ENCODE results near the gene SH3RF3.

The SH3RF3 gene

DNA sequence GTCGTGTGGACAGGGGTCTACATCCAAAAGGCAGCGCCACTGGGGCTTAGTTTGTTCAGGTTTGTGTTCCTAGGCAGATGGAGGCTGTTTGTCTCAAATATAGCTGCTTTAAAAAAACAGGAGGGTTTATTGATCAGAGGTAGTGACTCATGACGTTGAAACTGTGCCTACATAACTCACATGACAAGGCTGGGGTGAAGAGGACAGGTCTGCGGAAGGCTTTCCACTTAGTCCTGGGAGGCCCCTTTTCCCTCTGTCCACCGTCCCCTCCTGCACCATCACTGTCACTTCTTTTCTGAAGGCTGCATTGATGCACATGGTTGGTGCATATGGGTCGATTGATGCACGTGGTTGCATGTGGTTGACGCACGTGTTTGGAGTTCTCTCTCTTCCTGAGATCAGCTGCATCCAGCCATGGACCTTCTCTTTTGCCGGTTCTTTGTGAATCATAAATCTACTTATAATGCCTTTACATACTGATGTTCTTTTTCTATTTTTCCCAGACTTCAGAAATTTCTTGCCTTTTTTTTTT, 10.9 kb downstream of the SH3RF3 start:
- TF ChIP-seq, protein P1, sequence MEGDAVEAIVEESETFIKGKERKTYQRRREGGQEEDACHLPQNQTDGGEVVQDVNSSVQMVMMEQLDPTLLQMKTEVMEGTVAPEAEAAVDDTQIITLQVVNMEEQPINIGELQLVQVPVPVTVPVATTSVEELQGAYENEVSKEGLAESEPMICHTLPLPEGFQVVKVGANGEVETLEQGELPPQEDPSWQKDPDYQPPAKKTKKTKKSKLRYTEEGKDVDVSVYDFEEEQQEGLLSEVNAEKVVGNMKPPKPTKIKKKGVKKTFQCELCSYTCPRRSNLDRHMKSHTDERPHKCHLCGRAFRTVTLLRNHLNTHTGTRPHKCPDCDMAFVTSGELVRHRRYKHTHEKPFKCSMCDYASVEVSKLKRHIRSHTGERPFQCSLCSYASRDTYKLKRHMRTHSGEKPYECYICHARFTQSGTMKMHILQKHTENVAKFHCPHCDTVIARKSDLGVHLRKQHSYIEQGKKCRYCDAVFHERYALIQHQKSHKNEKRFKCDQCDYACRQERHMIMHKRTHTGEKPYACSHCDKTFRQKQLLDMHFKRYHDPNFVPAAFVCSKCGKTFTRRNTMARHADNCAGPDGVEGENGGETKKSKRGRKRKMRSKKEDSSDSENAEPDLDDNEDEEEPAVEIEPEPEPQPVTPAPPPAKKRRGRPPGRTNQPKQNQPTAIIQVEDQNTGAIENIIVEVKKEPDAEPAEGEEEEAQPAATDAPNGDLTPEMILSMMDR (conservative IDR thresholded peaks at IDR 0.05) = no peak
- H3K27ac ChIP-seq = no peak overlapping the region

DNA sequence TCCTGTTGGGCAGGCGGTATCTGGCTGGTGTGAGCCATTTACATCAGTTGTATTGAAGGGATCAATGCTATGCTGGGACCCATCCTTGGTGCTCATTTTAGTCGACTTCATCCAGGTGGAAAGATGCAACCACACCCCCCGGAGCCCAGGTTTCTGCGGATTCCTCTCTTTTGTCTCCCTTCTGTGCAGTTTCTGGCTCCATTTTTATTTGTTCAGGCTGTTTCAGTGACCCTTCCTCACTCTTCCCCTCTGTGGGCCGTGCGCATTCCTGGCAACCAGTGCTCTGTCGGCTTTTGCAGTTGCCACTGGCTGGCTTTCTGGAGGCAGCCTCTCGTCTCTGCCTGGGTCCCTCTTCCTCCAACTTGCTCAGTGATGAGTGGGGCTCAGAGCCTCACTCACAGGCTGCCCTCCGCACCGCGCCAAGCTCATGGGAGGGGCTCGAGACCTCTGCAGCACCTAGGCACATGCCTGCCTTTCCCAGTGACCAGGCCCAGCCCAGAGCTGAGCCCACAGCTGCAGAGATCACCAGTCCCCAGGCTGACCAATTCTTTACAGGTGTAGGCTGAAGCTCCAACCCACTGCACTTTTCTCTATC, 12.1 kb downstream of the SH3RF3 start:
- H3K27ac ChIP-seq = no peak overlapping the region

DNA sequence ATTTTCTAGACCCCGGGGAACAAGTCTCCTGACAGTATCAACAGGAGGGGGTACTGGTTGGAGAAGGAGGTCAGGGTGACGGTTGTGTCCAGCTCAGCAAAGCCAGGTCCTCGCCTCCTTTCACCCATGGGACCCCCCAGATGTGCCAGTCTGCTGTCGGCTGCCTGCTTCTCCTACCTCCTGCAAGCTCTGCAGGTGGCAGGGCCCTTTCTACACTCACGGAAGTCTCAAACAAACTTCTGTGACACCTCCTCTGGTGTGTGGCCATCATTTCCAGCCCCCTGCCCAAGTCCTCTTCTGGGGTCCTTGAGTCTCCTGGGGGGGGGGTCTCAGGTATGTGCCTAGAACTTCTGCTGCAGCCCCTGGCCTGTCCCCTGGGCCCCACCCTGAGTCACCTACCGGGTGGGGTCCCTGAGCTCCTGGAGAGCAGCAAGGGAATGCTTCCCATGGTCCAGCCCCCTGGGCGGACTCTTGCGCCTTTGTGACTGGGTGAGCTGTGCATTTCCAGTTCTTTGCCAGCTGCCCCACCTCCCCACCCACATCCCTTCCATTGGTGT, 12.8 kb downstream of the SH3RF3 start:
- no peak overlapping the region for H3K27ac ChIP-seq
- TF ChIP-seq, protein P1 (conservative IDR thresholded peaks at IDR 0.05) = no peak

More for the DNA sequence above, 12.1 kb downstream of the SH3RF3 start:
- TF ChIP-seq, protein P1 (conservative IDR thresholded peaks at IDR 0.05) = no peak

DNA sequence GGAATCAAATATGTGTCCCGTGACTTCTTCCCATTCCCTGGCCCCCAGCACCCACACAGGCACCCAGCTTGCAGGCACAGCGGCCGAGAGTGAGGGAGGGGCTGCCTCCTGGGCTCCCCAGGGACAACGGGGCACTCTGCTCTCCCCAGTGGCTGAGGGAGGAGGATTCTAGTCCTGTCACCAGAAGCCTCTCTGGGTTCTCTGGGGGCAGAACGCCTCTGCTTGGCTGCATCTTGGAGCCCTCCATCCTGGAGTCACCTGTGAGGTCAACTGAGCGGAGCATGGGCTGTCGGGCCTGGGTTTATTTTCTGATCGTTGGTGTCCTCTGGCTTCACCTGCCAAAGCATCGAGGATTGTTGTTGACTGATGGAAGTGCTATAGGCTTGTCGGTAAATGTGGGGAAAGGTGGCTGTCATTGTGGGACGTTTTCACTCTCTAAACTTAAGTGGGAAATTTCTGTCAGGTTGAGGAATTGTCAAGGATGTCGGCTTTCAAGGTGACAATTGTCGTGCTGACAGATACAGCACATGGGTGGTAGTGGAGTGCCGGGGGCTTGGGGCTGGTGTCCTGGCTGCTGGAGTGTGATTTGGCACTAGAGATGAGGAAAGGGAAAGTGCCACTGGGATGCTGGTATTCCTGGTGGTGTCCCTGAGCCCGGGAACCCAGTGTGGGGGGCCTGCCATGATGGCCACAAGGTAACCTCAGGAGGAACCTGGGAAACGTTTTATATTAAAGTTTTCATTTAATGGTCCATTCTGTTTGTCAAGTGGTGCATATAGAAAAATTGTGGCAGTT, 13.6 kb downstream of the SH3RF3 start:
- TF ChIP-seq, protein P1 (conservative IDR thresholded peaks at IDR 0.05) = no peak
- no peak overlapping the region for H3K27ac ChIP-seq

DNA sequence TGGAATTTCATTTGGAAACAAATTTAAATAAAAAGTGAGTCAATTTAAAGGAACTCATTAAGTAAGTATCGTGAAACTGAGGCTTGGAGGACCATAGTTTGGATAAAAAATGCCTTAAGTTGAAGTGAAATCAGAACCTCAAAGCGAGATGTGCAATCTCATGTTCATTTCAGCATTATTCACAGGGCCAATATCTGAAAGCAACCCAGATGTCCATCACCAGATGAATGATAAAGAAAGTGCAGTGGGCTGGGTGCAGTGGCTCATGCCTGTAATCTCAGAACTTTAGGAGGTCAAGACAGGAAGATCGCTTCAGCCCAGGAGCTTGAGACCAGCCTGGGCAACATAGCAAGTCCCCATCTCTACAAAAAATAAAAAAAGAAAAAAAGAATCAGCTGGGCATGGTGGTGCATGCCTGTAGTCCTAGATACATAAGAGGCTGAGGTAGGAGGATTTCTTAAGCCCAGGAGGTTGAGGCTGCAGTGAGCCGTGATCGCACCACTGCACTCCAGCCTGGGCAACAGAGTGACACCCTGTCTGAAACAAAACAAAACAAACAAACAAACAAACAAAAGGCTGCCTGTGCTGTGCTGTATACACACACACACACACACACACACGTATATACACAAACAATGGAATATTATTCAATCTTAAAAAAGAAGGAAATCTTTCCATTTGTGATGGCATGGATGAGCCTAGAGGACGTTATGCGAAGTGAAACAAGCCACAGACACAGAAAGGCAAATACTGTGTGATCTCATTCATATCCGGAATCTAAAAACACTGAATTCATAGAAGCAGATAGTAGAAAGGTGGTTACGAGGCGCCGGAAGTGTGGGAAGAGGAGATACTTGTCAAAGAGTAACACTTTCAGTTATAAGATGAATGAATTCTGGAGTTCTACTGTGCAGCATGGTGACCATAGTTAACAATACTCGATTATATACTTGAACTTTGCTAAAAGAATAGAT, 14.5 kb downstream of the SH3RF3 start:
- TF ChIP-seq, protein P1 (conservative IDR thresholded peaks at IDR 0.05) = no peak
- no peak overlapping the region for H3K27ac ChIP-seq

DNA sequence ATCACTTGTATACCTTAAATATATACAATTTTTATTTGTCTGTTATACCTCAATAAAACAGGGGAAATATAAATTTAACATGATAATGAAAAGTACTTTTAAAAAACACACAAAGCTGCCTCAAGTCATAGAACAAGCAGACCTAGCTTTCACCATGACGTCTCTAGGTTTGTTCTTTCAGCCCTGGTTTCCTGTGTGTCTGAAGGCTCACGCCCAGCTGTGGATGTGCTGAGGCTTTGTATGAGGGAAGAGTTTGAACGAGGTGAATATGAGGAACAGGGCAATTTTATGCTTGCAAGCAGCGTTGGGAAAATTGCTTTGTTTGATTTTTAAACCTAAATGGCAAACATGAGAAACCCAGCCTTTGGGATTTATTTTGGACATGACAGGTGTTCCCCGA, 15.3 kb downstream of the SH3RF3 start:
- TF ChIP-seq, protein P1 (conservative IDR thresholded peaks at IDR 0.05) = no peak
- H3K27ac ChIP-seq = no peak overlapping the region
